Measurements from ENCODE around the gene BRD3.

The BRD3 gene

GRCh38 chr9:134027561-134027960 is 40.3 kb downstream of the BRD3 start:
- DNase-seq (ENCODE audit: low spot score in 2 of 2) (no peak), ATAC-seq (no peak)
- Mint-ChIP-seq H3K4me1 (peaks cover 10% of the 10 kb centered on the region), H3K9me3 (no peaks in the 10 kb centered on the region), H3K36me3 (peaks cover 10% of the 10 kb centered on the region), H3K4me3 (peak overlapping the region; percentile 71), H3K27ac (no peak overlapping the region)

GRCh38 chr9:134026981-134027380 is 40.8 kb downstream of the BRD3 start:
- no peak overlapping the region for H3K27ac Mint-ChIP-seq

GRCh38 chr9:134026581-134026980 is 41.2 kb downstream of the BRD3 start:
- ATAC-seq (no peak), DNase-seq (ENCODE audit: low spot score in 2 of 2) (no peak)
- Mint-ChIP-seq H3K36me3 (no peaks in the 10 kb centered on the region), H3K4me1 (peaks cover 10% of the 10 kb centered on the region), H3K4me3 (peak overlapping the region; percentile 71), H3K9me3 (no peaks in the 10 kb centered on the region), H3K27ac (no peak overlapping the region)

More at GRCh38 chr9:134026981-134027380, 40.8 kb downstream of the BRD3 start:
- no peak for ATAC-seq
- H3K4me1 Mint-ChIP-seq, result peaks cover 10% of the 10 kb centered on the region
- no peaks in the 10 kb centered on the region for H3K9me3 Mint-ChIP-seq
- DNase-seq (ENCODE audit: low spot score in 2 of 2), result no peak
- H3K4me3 Mint-ChIP-seq, result peak overlapping the region; percentile 71
- peaks cover 4% of the 10 kb centered on the region for H3K36me3 Mint-ChIP-seq

- Mint-ChIP-seq H3K4me3 (peak overlapping the region; percentile 71), H3K4me1 (peaks cover 10% of the 10 kb centered on the region), H3K9me3 (no peaks in the 10 kb centered on the region), H3K36me3 (no peaks in the 10 kb centered on the region), H3K27ac (no peak overlapping the region)
- ATAC-seq, result peak; percentile 63
- peak; percentile 35 to 83 for DNase-seq (ENCODE audit: low spot score in 2 of 2)
These were observed 42.0 kb downstream of the BRD3 start for GRCh38 chr9:134025606-134026541.

GRCh38 chr9:134024828-134025605 is 42.8 kb downstream of the BRD3 start, which contains the start of gene BRD3OS:
Gene BRD3OS, plus strand, starts transcription at chr9:134025481. Its CDS starts 1,267 bp downstream, at chr9:134026748.
- no peaks in the 10 kb centered on the region for H3K36me3 Mint-ChIP-seq
- no peaks in the 10 kb centered on the region for H3K9me3 Mint-ChIP-seq
- H3K4me3 Mint-ChIP-seq, result peak within 1 kb of the TSS; percentile 71
- H3K27ac Mint-ChIP-seq, result no peak within 1 kb of the TSS
- DNase-seq (ENCODE audit: low spot score in 2 of 2), result peak; percentile 81 to 90
- peak; percentile 94 for ATAC-seq
- peaks cover 10% of the 10 kb centered on the region for H3K4me1 Mint-ChIP-seq

- Mint-ChIP-seq H3K9me3 (no peaks in the 10 kb centered on the region), H3K27ac (no peak overlapping the region), H3K36me3 (no peaks in the 10 kb centered on the region), H3K4me3 (peak overlapping the region; percentile 71), H3K4me1 (peaks cover 10% of the 10 kb centered on the region)
- ATAC-seq (no peak), DNase-seq (ENCODE audit: low spot score in 2 of 2) (no peak)
These were observed 43.5 kb downstream of the BRD3 start for GRCh38 chr9:134024214-134024792.

- no peaks in the 10 kb centered on the region for H3K4me1 Mint-ChIP-seq
- DNase-seq (ENCODE audit: low spot score in 2 of 2) (no peak), ATAC-seq (no peak)
- H3K27ac Mint-ChIP-seq, result no peak overlapping the region
- no peak overlapping the region for H3K4me3 Mint-ChIP-seq
- H3K36me3 Mint-ChIP-seq, result no peaks in the 10 kb centered on the region
- H3K9me3 Mint-ChIP-seq, result no peaks in the 10 kb centered on the region
These were observed 52.9 kb downstream of the BRD3 start for GRCh38 chr9:134014946-134015345.

GRCh38 chr9:134011401-134011800 is 56.4 kb downstream of the BRD3 start:
- ATAC-seq, result no peak
- Mint-ChIP-seq H3K27ac (no peak overlapping the region), H3K4me3 (no peak overlapping the region), H3K4me1 (no peaks in the 10 kb centered on the region), H3K36me3 (no peaks in the 10 kb centered on the region), H3K9me3 (no peaks in the 10 kb centered on the region)
- no peak for DNase-seq (ENCODE audit: low spot score in 2 of 2)

- no peaks in the 10 kb centered on the region for H3K4me1 Mint-ChIP-seq
- H3K27ac Mint-ChIP-seq, result no peak overlapping the region
- ATAC-seq, result no peak
- no peak for DNase-seq (ENCODE audit: low spot score in 2 of 2)
- no peaks in the 10 kb centered on the region for H3K36me3 Mint-ChIP-seq
- no peaks in the 10 kb centered on the region for H3K9me3 Mint-ChIP-seq
- no peak overlapping the region for H3K4me3 Mint-ChIP-seq
These were observed 57.3 kb downstream of the BRD3 start for GRCh38 chr9:134010310-134011173.

GRCh38 chr9:134007571-134007970 is 60.3 kb downstream of the BRD3 start:
- Mint-ChIP-seq H3K4me3 (no peak overlapping the region), H3K4me1 (no peaks in the 10 kb centered on the region), H3K36me3 (no peaks in the 10 kb centered on the region), H3K27ac (no peak overlapping the region), H3K9me3 (no peaks in the 10 kb centered on the region)
- DNase-seq (ENCODE audit: low spot score in 2 of 2), result no peak
- ATAC-seq, result no peak

- no peak for ATAC-seq
- no peaks in the 10 kb centered on the region for H3K4me1 Mint-ChIP-seq
- no peak overlapping the region for H3K27ac Mint-ChIP-seq
These were observed 60.7 kb downstream of the BRD3 start for GRCh38 chr9:134007150-134007549.

GRCh38 chr9:134005381-134005780 is 62.4 kb downstream of the BRD3 start:
- H3K9me3 Mint-ChIP-seq, result no peaks in the 10 kb centered on the region
- no peak overlapping the region for H3K27ac Mint-ChIP-seq
- ATAC-seq (no peak), DNase-seq (ENCODE audit: low spot score in 2 of 2) (no peak)
- no peaks in the 10 kb centered on the region for H3K4me1 Mint-ChIP-seq
- H3K36me3 Mint-ChIP-seq, result no peaks in the 10 kb centered on the region
- no peak overlapping the region for H3K4me3 Mint-ChIP-seq

More at GRCh38 chr9:134007150-134007549, 60.7 kb downstream of the BRD3 start:
- DNase-seq (ENCODE audit: low spot score in 2 of 2), result no peak
- Mint-ChIP-seq H3K9me3 (no peaks in the 10 kb centered on the region), H3K4me3 (no peak overlapping the region), H3K36me3 (no peaks in the 10 kb centered on the region)

GRCh38 chr9:134004881-134005280 is 62.9 kb downstream of the BRD3 start:
- DNase-seq (ENCODE audit: low spot score in 2 of 2), result no peak
- Mint-ChIP-seq H3K4me3 (no peak overlapping the region), H3K27ac (no peak overlapping the region), H3K9me3 (no peaks in the 10 kb centered on the region), H3K36me3 (no peaks in the 10 kb centered on the region), H3K4me1 (no peaks in the 10 kb centered on the region)
- no peak for ATAC-seq

GRCh38 chr9:134004131-134004873 is 63.5 kb downstream of the BRD3 start:
- DNase-seq (ENCODE audit: low spot score in 2 of 2) (no peak), ATAC-seq (peak; percentile 31)
- no peak overlapping the region for H3K27ac Mint-ChIP-seq
- no peaks in the 10 kb centered on the region for H3K4me1 Mint-ChIP-seq
- H3K9me3 Mint-ChIP-seq, result no peaks in the 10 kb centered on the region
- no peaks in the 10 kb centered on the region for H3K36me3 Mint-ChIP-seq
- H3K4me3 Mint-ChIP-seq, result no peak overlapping the region
